Right lobe of liver (tissue), 4 donors: ENCODE results near the gene ZNF740.

ENCODE experiments used
- POLR2A ChIP-seq: fragments of 450-650 bp; IDR thresholded peaks from one replicate; pipeline ENCODE4 v1.6.1; 2017; ENCODE audit warnings: antibody characterized with exemption, mild to moderate bottlenecking
- TF ChIP-seq, protein P1 (sequence below), 4 donors: fragments of 200-600 bp in 3 of 4; fragments of 450-650 bp in 1 of 4; IDR thresholded peaks; one replicate each; pipeline versions ENCODE4 v1.5.1 to v1.8.0; 2016 to 2022; ENCODE audit warnings: antibody characterized with exemption in 4 of 4, mild to moderate bottlenecking in 2 of 4
- donor health status: DM: no; HTN: no; CAD: no.
- donor health status: DM: no; HTN: no; CAD: no.
- donor health status: DM: no; HTN: yes; CAD: no.

DNA sequence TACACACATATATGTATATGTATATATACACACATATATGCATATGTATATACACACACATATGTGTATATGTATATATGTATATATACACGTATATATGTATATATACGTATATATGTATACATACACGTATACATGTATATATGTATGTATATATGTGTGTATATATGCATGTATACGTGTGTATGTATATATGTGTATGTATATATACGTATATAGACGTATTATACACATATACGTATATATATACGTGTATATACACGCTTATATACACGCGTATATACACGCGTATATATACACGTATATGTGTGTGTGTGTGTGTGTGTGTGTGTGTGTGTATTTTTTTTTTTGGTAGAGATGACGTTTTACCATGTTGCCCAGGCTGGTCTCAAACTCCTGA is 32.9 kb upstream of the ZNF740 start:
- TF ChIP-seq POLR2A: no peak
- TF ChIP-seq, protein P1, sequence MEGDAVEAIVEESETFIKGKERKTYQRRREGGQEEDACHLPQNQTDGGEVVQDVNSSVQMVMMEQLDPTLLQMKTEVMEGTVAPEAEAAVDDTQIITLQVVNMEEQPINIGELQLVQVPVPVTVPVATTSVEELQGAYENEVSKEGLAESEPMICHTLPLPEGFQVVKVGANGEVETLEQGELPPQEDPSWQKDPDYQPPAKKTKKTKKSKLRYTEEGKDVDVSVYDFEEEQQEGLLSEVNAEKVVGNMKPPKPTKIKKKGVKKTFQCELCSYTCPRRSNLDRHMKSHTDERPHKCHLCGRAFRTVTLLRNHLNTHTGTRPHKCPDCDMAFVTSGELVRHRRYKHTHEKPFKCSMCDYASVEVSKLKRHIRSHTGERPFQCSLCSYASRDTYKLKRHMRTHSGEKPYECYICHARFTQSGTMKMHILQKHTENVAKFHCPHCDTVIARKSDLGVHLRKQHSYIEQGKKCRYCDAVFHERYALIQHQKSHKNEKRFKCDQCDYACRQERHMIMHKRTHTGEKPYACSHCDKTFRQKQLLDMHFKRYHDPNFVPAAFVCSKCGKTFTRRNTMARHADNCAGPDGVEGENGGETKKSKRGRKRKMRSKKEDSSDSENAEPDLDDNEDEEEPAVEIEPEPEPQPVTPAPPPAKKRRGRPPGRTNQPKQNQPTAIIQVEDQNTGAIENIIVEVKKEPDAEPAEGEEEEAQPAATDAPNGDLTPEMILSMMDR (IDR thresholded peaks at IDR 0.05): no peak
